ENCODE data around the gene TMEM170A.

DNA sequence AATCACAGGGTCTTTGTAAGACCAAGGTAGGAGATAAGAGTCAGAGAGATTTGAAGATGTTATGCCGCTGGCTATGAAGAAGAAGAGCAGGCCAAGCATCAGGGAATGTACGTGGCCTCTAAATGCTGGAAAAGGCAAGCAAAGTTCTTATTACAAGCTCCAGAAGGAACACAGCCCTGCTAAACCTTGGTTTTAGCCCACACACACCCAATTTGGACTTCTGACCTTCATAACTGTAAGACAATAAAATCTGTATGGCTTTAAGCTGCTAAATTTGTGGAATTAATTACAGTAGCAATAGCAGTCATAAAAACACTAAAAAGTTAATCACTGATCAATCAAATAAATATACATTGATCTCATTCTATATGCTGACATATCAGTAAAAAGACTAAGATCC lies 6.0 kb downstream of the TMEM170A start:
- no peak for TF ChIP-seq POLR2A (IDR thresholded peaks at IDR 0.05)
- TF ChIP-seq CTCF (IDR thresholded peaks at IDR 0.05), result no peak
